HEK293 (cell line): ENCODE data around the gene MAGI2.

Source experiments
- CTCF ChIA-PET: fragments of 350-600 bp; formaldehyde crosslinking; extraction: SDS; loops from one replicate; lab custom pipeline; 2021; ENCODE audit warnings: antibody characterized with exemption; lab: Yijun Ruan, JAX
- POLR2A ChIA-PET: fragments of 300-600 bp; formaldehyde crosslinking; extraction: SDS; loops from one replicate; lab custom pipeline; 2020; ENCODE audit warnings: antibody characterized with exemption, inconsistent platforms; lab: Yijun Ruan, JAX
- H3K27ac ChIP-seq: fragments of 200-500 bp; sonication (Bioruptor generic); 2 replicates; pipeline ENCODE4 v1.5.1; 2014; ENCODE audit warnings: low read depth, low read length, control low read depth, inconsistent platforms; ENCODE audit errors: extremely low read depth
- H3K36me3 ChIP-seq, 2 experiments: fragments of 200-500 bp in 1 of 2; sonication (Bioruptor generic) in 1 of 2; 1 replicate in 1 of 2; 2 replicates in 1 of 2; pipeline ENCODE4 v1.5.1; 2014 to 2017; ENCODE audit warnings: inconsistent platforms in 2 of 2, low read length in 2 of 2; ENCODE audit not compliant: control insufficient read depth in 2 of 2, insufficient read depth in 1 of 2
- H3K4me1 ChIP-seq: fragments of 200-500 bp; sonication (Bioruptor generic); 2 replicates; pipeline ENCODE4 v1.5.1; 2014; ENCODE audit warnings: mild to moderate bottlenecking, low read length, inconsistent platforms; ENCODE audit not compliant: control insufficient read depth, insufficient read depth
- H3K4me3 ChIP-seq: 2 replicates; pipeline ENCODE4 v1.5.1; 2011; ENCODE audit warnings: low read depth, mild to moderate bottlenecking, control low read depth, low read length, moderate library complexity
- H3K9me3 ChIP-seq: fragments of 200-500 bp; sonication (Bioruptor generic); 2 replicates; pipeline ENCODE4 v1.5.1; 2014; ENCODE audit warnings: low read depth, low read length, inconsistent platforms; ENCODE audit not compliant: control insufficient read depth, insufficient read depth
- HIC1 ChIP-seq: fragments of 450-650 bp; formaldehyde crosslinking; IDR thresholded peaks from 2 replicates; pipeline ENCODE4 v1.5.1; 2016; ENCODE audit warnings: missing biosample characterization, missing genetic modification characterization
- PRDM6 ChIP-seq: fragments of 450-650 bp; formaldehyde crosslinking; IDR thresholded peaks from 2 replicates; pipeline ENCODE4 v1.5.1; 2017; ENCODE audit warnings: missing biosample characterization, missing genetic modification characterization
- SCRT2 ChIP-seq: fragments of 450-650 bp; formaldehyde crosslinking; IDR thresholded peaks from 2 replicates; pipeline ENCODE4 v1.5.1; 2016; ENCODE audit warnings: missing biosample characterization, missing genetic modification characterization
- SP3 ChIP-seq: fragments of 450-650 bp; formaldehyde crosslinking; IDR thresholded peaks from 2 replicates; pipeline ENCODE4 v1.5.1; 2016; ENCODE audit warnings: missing biosample characterization, missing genetic modification characterization
- WT1 ChIP-seq: fragments of 450-650 bp; formaldehyde crosslinking; IDR thresholded peaks from 2 replicates; pipeline ENCODE4 v1.5.1; 2016; ENCODE audit warnings: missing biosample characterization, missing genetic modification characterization
- ZBTB20 ChIP-seq: fragments of 450-650 bp; formaldehyde crosslinking; IDR thresholded peaks from 2 replicates; pipeline ENCODE4 v1.5.1; 2016; ENCODE audit warnings: missing biosample characterization, missing genetic modification characterization
- ZFP3 ChIP-seq: fragments of 450-650 bp; formaldehyde crosslinking; IDR thresholded peaks from 2 replicates; pipeline ENCODE4 v1.5.1; 2016; ENCODE audit warnings: low read depth, missing biosample characterization, missing genetic modification characterization
- ZNF112 ChIP-seq: fragments of 450-650 bp; formaldehyde crosslinking; IDR thresholded peaks from 2 replicates; pipeline ENCODE4 v1.5.0; 2017; ENCODE audit warnings: missing biosample characterization, missing genetic modification characterization
- ZNF184 ChIP-seq: fragments of 450-650 bp; IDR thresholded peaks from 2 replicates; pipeline ENCODE4 v1.5.1; 2018; ENCODE audit warnings: missing biosample characterization, mild to moderate bottlenecking, missing genetic modification characterization
- ZNF2 ChIP-seq: fragments of 450-650 bp; formaldehyde crosslinking; IDR thresholded peaks from 2 replicates; pipeline ENCODE4 v1.5.1; 2016; ENCODE audit warnings: missing biosample characterization, missing genetic modification characterization
- ZNF202 ChIP-seq: fragments of 450-650 bp; formaldehyde crosslinking; IDR thresholded peaks from 2 replicates; pipeline ENCODE4 v1.5.1; 2016; ENCODE audit warnings: missing biosample characterization, missing genetic modification characterization, borderline replicate concordance
- ZNF280C ChIP-seq: fragments of 450-650 bp; formaldehyde crosslinking; IDR thresholded peaks from 2 replicates; pipeline ENCODE4 v1.5.1; 2016; ENCODE audit warnings: missing biosample characterization, missing genetic modification characterization
- ZNF354C ChIP-seq: fragments of 450-650 bp; formaldehyde crosslinking; IDR thresholded peaks from 2 replicates; pipeline ENCODE4 v1.5.1; 2016; ENCODE audit warnings: missing biosample characterization, missing genetic modification characterization, low read depth, borderline replicate concordance
- ZNF366 ChIP-seq: fragments of 450-650 bp; formaldehyde crosslinking; conservative IDR thresholded peaks from 2 replicates; pipeline ENCODE4 v1.5.1; 2016; ENCODE audit warnings: missing biosample characterization, missing genetic modification characterization
- ZNF423 ChIP-seq: fragments of 450-650 bp; formaldehyde crosslinking; IDR thresholded peaks from 2 replicates; pipeline ENCODE4 v1.5.1; 2016; ENCODE audit warnings: missing biosample characterization, missing genetic modification characterization
- ZNF529 ChIP-seq: fragments of 450-650 bp; formaldehyde crosslinking; IDR thresholded peaks from 2 replicates; pipeline ENCODE4 v1.5.1; 2017; ENCODE audit warnings: missing genetic modification characterization, missing biosample characterization; ENCODE audit not compliant: insufficient replicate concordance
- ZNF596 ChIP-seq: fragments of 450-650 bp; IDR thresholded peaks from 2 replicates; pipeline ENCODE4 v1.5.0; 2018; ENCODE audit warnings: missing biosample characterization, mild to moderate bottlenecking, missing genetic modification characterization, moderate library complexity
- ZNF600 ChIP-seq: fragments of 450-650 bp; formaldehyde crosslinking; IDR thresholded peaks from 2 replicates; pipeline ENCODE4 v1.5.1; 2016; ENCODE audit warnings: missing biosample characterization, missing genetic modification characterization
- ZNF610 ChIP-seq: fragments of 450-650 bp; formaldehyde crosslinking; IDR thresholded peaks from 2 replicates; pipeline ENCODE4 v1.5.1; 2016; ENCODE audit warnings: missing biosample characterization, missing genetic modification characterization, borderline replicate concordance
- ZNF624 ChIP-seq: fragments of 450-650 bp; formaldehyde crosslinking; IDR thresholded peaks from 2 replicates; pipeline ENCODE4 v1.5.1; 2017; ENCODE audit warnings: missing biosample characterization, missing genetic modification characterization
- ZNF654 ChIP-seq: fragments of 450-650 bp; formaldehyde crosslinking; IDR thresholded peaks from 2 replicates; pipeline ENCODE4 v1.5.1; 2016; ENCODE audit warnings: low read depth, missing biosample characterization, missing genetic modification characterization
- ZNF664 ChIP-seq: fragments of 450-650 bp; formaldehyde crosslinking; IDR thresholded peaks from 2 replicates; pipeline ENCODE4 v1.5.1; 2016; ENCODE audit warnings: missing biosample characterization, missing genetic modification characterization
- ZXDB ChIP-seq: fragments of 450-650 bp; formaldehyde crosslinking; IDR thresholded peaks from 2 replicates; pipeline ENCODE4 v1.5.1; 2016; ENCODE audit warnings: missing biosample characterization, missing genetic modification characterization
- TF ChIP-seq, protein P1 (sequence below): fragments of 450-650 bp; formaldehyde crosslinking; IDR thresholded peaks from 2 replicates; pipeline ENCODE4 v1.5.1; 2016; ENCODE audit warnings: missing biosample characterization, missing genetic modification characterization
- TF ChIP-seq, protein P2 (sequence below): fragments of 450-650 bp; formaldehyde crosslinking; IDR thresholded peaks from 2 replicates; pipeline ENCODE4 v1.5.1; 2016; ENCODE audit warnings: missing biosample characterization, missing genetic modification characterization

MAGI2 gene

GRCh38 chr7:79008786-79009185 is 444.7 kb downstream of the MAGI2 start:
- Histone ChIP-seq H3K9me3 (no peaks in the 10 kb centered on the region), H3K4me1 (no peaks in the 10 kb centered on the region), H3K36me3 (no peaks in the 10 kb centered on the region), H3K27ac (no peak overlapping the region), H3K4me3 (no peak overlapping the region)
- POLR2A ChIA-PET, result no interaction called here
- CTCF ChIA-PET, result no interaction called here
- TF ChIP-seq ZNF664 (tag by site-specific recombination), result no peak

GRCh38 chr7:78996013-78996412 is 457.5 kb downstream of the MAGI2 start:
- Histone ChIP-seq H3K4me1 (peaks cover 14% of the 10 kb centered on the region), H3K9me3 (no peaks in the 10 kb centered on the region), H3K4me3 (no peak overlapping the region), H3K27ac (peak overlapping the region; percentile 45), H3K36me3 (no peaks in the 10 kb centered on the region)
- POLR2A ChIA-PET, result no interaction called here
- CTCF ChIA-PET, result no interaction called here
- TF ChIP-seq PRDM6 (tag by site-specific recombination), result peak; percentile 55
- TF ChIP-seq SCRT2, result 0 out of 2 replicates have a peak, but pooled peaks have one; percentile 11
- no peak for TF ChIP-seq ZNF202 (tag by site-specific recombination)
- TF ChIP-seq ZNF610 (tag by site-specific recombination), result no peak
- no peak for TF ChIP-seq ZNF624 (tag by site-specific recombination)
- TF ChIP-seq ZNF596, result no peak
- no peak for TF ChIP-seq ZNF529 (tag by site-specific recombination)
- 0 out of 2 replicates have a peak, but pooled peaks have one; percentile 20 for TF ChIP-seq ZNF366 (tag by site-specific recombination)
- TF ChIP-seq HIC1 (tag by site-specific recombination), result 0 out of 2 replicates have a peak, but pooled peaks have one; percentile 25
- no peak for TF ChIP-seq ZNF280C (tag by site-specific recombination)
- TF ChIP-seq ZNF2 (tag by site-specific recombination), result no peak
- no peak for TF ChIP-seq ZNF600 (tag by site-specific recombination)
- no peak for TF ChIP-seq ZNF184 (tag by site-specific recombination)
- TF ChIP-seq ZNF423 (tag by site-specific recombination), result no peak
- no peak for TF ChIP-seq ZNF354C
- TF ChIP-seq ZXDB (tag by site-specific recombination), result peak; percentile 47; the same call in 1 of the 2 replicates
- no peak for TF ChIP-seq SP3 (tag by site-specific recombination)
- no peak for TF ChIP-seq ZBTB20 (tag by site-specific recombination)
- TF ChIP-seq ZNF654 (tag by site-specific recombination), result no peak
- no peak for TF ChIP-seq ZFP3 (tag by site-specific recombination)
- TF ChIP-seq WT1, result no peak
- no peak for TF ChIP-seq ZNF112 (tag by site-specific recombination)
- TF ChIP-seq, protein P1, sequence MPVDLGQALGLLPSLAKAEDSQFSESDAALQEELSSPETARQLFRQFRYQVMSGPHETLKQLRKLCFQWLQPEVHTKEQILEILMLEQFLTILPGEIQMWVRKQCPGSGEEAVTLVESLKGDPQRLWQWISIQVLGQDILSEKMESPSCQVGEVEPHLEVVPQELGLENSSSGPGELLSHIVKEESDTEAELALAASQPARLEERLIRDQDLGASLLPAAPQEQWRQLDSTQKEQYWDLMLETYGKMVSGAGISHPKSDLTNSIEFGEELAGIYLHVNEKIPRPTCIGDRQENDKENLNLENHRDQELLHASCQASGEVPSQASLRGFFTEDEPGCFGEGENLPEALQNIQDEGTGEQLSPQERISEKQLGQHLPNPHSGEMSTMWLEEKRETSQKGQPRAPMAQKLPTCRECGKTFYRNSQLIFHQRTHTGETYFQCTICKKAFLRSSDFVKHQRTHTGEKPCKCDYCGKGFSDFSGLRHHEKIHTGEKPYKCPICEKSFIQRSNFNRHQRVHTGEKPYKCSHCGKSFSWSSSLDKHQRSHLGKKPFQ (tag by site-specific recombination), result no peak; the same call in 1 of the 2 replicates
- TF ChIP-seq, protein P2, sequence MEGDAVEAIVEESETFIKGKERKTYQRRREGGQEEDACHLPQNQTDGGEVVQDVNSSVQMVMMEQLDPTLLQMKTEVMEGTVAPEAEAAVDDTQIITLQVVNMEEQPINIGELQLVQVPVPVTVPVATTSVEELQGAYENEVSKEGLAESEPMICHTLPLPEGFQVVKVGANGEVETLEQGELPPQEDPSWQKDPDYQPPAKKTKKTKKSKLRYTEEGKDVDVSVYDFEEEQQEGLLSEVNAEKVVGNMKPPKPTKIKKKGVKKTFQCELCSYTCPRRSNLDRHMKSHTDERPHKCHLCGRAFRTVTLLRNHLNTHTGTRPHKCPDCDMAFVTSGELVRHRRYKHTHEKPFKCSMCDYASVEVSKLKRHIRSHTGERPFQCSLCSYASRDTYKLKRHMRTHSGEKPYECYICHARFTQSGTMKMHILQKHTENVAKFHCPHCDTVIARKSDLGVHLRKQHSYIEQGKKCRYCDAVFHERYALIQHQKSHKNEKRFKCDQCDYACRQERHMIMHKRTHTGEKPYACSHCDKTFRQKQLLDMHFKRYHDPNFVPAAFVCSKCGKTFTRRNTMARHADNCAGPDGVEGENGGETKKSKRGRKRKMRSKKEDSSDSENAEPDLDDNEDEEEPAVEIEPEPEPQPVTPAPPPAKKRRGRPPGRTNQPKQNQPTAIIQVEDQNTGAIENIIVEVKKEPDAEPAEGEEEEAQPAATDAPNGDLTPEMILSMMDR (tag by site-specific recombination), result no peak
